ENCODE measurements around the gene ARID1A. TPM values are rescaled to one million over a fixed set of nuclear protein-coding genes. Genes with fewer than 3 reads are reported as not detected.

ARID1A gene
- total RNA-seq, 2 experiments from 2014 or later, result 118 to 124 TPM

- Mint-ChIP-seq H3K27ac (peak overlapping the region; percentile 97), H3K4me3 (peak overlapping the region; percentile 90), H3K36me3 (no peaks in the 10 kb centered on the region), H3K27me3 (no peaks in the 10 kb centered on the region), H3K9me3 (no peaks in the 10 kb centered on the region), H3K4me1 (peaks cover 20% of the 10 kb centered on the region)
- POLR2A ChIA-PET, result interaction anchor here (0.6 to 15.0 kb wide), 22 partner anchors 11 to 1639 kb away, joined by 3 to 357 read pairs (median 5); partner anchors contain the start of genes GPN2, PIGV and ZDHHC18
- peak; percentile 34 for ATAC-seq (ENCODE audit: low read depth)
- DNase-seq, result peak; percentile 90
Observed at GRCh38 chr1:26692793-26693490, 2.9 kb upstream of the ARID1A start.

GRCh38 chr1:26693599-26694572 is 1.9 kb upstream of the ARID1A start:
- H3K36me3 Mint-ChIP-seq, result no peaks in the 10 kb centered on the region
- peak overlapping the region; percentile 97 for H3K27ac Mint-ChIP-seq
- H3K27me3 Mint-ChIP-seq, result no peaks in the 10 kb centered on the region
- ATAC-seq (ENCODE audit: low read depth) (no peak), DNase-seq (no peak)
- H3K4me1 Mint-ChIP-seq, result peaks cover 20% of the 10 kb centered on the region
- peak overlapping the region; percentile 90 for H3K4me3 Mint-ChIP-seq
- no peaks in the 10 kb centered on the region for H3K9me3 Mint-ChIP-seq
- POLR2A ChIA-PET, result interaction anchor here (0.6 to 15.0 kb wide), 19 partner anchors 10 to 1638 kb away, joined by 3 to 357 read pairs (median 6); partner anchors contain the start of genes GPN2 and PIGV

- no peak for ATAC-seq (ENCODE audit: low read depth)
- H3K4me3 Mint-ChIP-seq, result peak overlapping the region; percentile 90
- H3K27ac Mint-ChIP-seq, result peak overlapping the region; percentile 97
- H3K36me3 Mint-ChIP-seq, result peaks cover under 1% of the 10 kb centered on the region
- no peaks in the 10 kb centered on the region for H3K9me3 Mint-ChIP-seq
- no peaks in the 10 kb centered on the region for H3K27me3 Mint-ChIP-seq
- DNase-seq, result no peak
- H3K4me1 Mint-ChIP-seq, result peaks cover 20% of the 10 kb centered on the region
- POLR2A ChIA-PET, result interaction anchor here (4.4 to 15.0 kb wide), 2 partner anchors 17 to 92 kb away, joined by 26 to 357 read pairs; partner anchors contain the start of gene PIGV
Observed at GRCh38 chr1:26694638-26695355, 1.0 kb upstream of the ARID1A start.

- Mint-ChIP-seq H3K36me3 (peaks cover 9% of the 10 kb centered on the region), H3K4me1 (peaks cover 20% of the 10 kb centered on the region), H3K9me3 (no peaks in the 10 kb centered on the region), H3K4me3 (peak overlapping the region; percentile 70), H3K27ac (no peak overlapping the region), H3K27me3 (no peaks in the 10 kb centered on the region)
- POLR2A ChIA-PET, result interaction anchor here (0.8 to 15.0 kb wide), 13 partner anchors 11 to 409 kb away, joined by 3 to 357 read pairs (median 8); partner anchors contain the start of genes GPN2 and PIGV
- ATAC-seq (ENCODE audit: low read depth) (no peak), DNase-seq (peak; percentile 65)
Observed at GRCh38 chr1:26696119-26696653, 371 bp downstream of the ARID1A start.

GRCh38 chr1:26696654-26697430 is 1.0 kb downstream of the ARID1A start:
- peak; percentile 72 for DNase-seq
- no peak for ATAC-seq (ENCODE audit: low read depth)
- Mint-ChIP-seq H3K27ac (peak overlapping the region; percentile 75), H3K27me3 (no peaks in the 10 kb centered on the region), H3K36me3 (peaks cover 9% of the 10 kb centered on the region), H3K4me1 (peaks cover 20% of the 10 kb centered on the region), H3K9me3 (no peaks in the 10 kb centered on the region), H3K4me3 (peak overlapping the region; percentile 70)
- POLR2A ChIA-PET, result interaction anchor here (0.5 to 15.0 kb wide), 23 partner anchors 11 to 410 kb away, joined by 3 to 357 read pairs (median 5); partner anchors contain the start of genes GPN2 and PIGV

- H3K4me1 Mint-ChIP-seq, result peaks cover 18% of the 10 kb centered on the region
Observed at GRCh38 chr1:26697431-26697977, 1.7 kb downstream of the ARID1A start.

GRCh38 chr1:26697978-26698849 is 2.4 kb downstream of the ARID1A start:
- no peak overlapping the region for H3K4me3 Mint-ChIP-seq
- peaks cover 9% of the 10 kb centered on the region for H3K36me3 Mint-ChIP-seq
- H3K27ac Mint-ChIP-seq, result no peak overlapping the region
- POLR2A ChIA-PET, result interaction anchor here (0.7 to 15.0 kb wide), 21 partner anchors 15 to 409 kb away, joined by 3 to 357 read pairs (median 5); partner anchors contain the start of gene PIGV
- H3K9me3 Mint-ChIP-seq, result no peaks in the 10 kb centered on the region
- ATAC-seq (ENCODE audit: low read depth) (peak; percentile 30), DNase-seq (peak; percentile 64)
- no peaks in the 10 kb centered on the region for H3K27me3 Mint-ChIP-seq
- H3K4me1 Mint-ChIP-seq, result peaks cover 15% of the 10 kb centered on the region

More at GRCh38 chr1:26697431-26697977, 1.7 kb downstream of the ARID1A start:
- ATAC-seq (ENCODE audit: low read depth) (no peak), DNase-seq (no peak)
- POLR2A ChIA-PET, result interaction anchor here (0.5 to 15.0 kb wide), 25 partner anchors 10 to 197 kb away, joined by 3 to 357 read pairs (median 5); partner anchors contain the start of genes GPN2 and PIGV
- Mint-ChIP-seq H3K27me3 (no peaks in the 10 kb centered on the region), H3K4me3 (no peak overlapping the region), H3K9me3 (no peaks in the 10 kb centered on the region), H3K27ac (no peak overlapping the region), H3K36me3 (peaks cover 9% of the 10 kb centered on the region)

- Mint-ChIP-seq H3K27ac (no peak overlapping the region), H3K4me3 (no peak overlapping the region), H3K4me1 (peaks cover 7% of the 10 kb centered on the region), H3K36me3 (peaks cover 16% of the 10 kb centered on the region), H3K9me3 (no peaks in the 10 kb centered on the region), H3K27me3 (no peaks in the 10 kb centered on the region)
- ATAC-seq (ENCODE audit: low read depth) (no peak), DNase-seq (no peak)
- POLR2A ChIA-PET, result interaction anchor here (1.3 to 15.0 kb wide), 3 partner anchors 9 to 86 kb away, joined by 3 to 357 read pairs (median 41); partner anchors contain the start of gene PIGV
Observed at GRCh38 chr1:26700711-26701110, 4.9 kb downstream of the ARID1A start.

- no peak for ATAC-seq (ENCODE audit: low read depth)
- Mint-ChIP-seq H3K9me3 (no peaks in the 10 kb centered on the region), H3K4me1 (peaks cover 14% of the 10 kb centered on the region), H3K4me3 (no peak overlapping the region), H3K27ac (no peak overlapping the region), H3K36me3 (peaks cover 21% of the 10 kb centered on the region), H3K27me3 (no peaks in the 10 kb centered on the region)
- no peak for DNase-seq
- POLR2A ChIA-PET, result interaction anchor here (0.5 to 15.0 kb wide), 7 partner anchors 9 to 99 kb away, joined by 3 to 357 read pairs (median 4); partner anchors contain the start of gene PIGV
Observed at GRCh38 chr1:26701266-26701994, 5.6 kb downstream of the ARID1A start.

GRCh38 chr1:26701995-26702679 is 6.3 kb downstream of the ARID1A start:
- POLR2A ChIA-PET, result interaction anchor here (1.0 to 15.0 kb wide), 7 partner anchors 10 to 100 kb away, joined by 3 to 357 read pairs (median 4); partner anchors contain the start of gene PIGV
- ATAC-seq (ENCODE audit: low read depth) (no peak), DNase-seq (no peak)
- Mint-ChIP-seq H3K9me3 (no peaks in the 10 kb centered on the region), H3K27me3 (no peaks in the 10 kb centered on the region), H3K27ac (no peak overlapping the region), H3K36me3 (peaks cover 24% of the 10 kb centered on the region), H3K4me3 (no peak overlapping the region), H3K4me1 (peaks cover 18% of the 10 kb centered on the region)
